WTC11 (cell line): ENCODE results near the gene ZNF827. TPM values are rescaled to one million over a fixed set of nuclear protein-coding genes. Genes with fewer than 3 reads are reported as not detected.

ENCODE experiments used
- ATAC-seq: fragments of 200-7000 bp; cut with Tn5 transposase; 2 replicates; pipeline ENCODE4 v1.10.0; 2021; ENCODE audit warnings: mild to moderate bottlenecking, moderate library complexity
- CTCF ChIA-PET: fragments of 300-600 bp; sonication (Branson Sonifier 250); formaldehyde crosslinking; loops from one replicate; lab custom pipeline; 2021; ENCODE audit warnings: antibody characterized with exemption; lab: Charles Lee
- POLR2A ChIA-PET: fragments of 350-600 bp; sonication (Branson Sonifier 250); formaldehyde crosslinking; loops from one replicate; lab custom pipeline; 2021; ENCODE audit warnings: antibody characterized with exemption; lab: Charles Lee
- DNase-seq: peaks from one replicate; pipeline ENCODE4 v3.0.0; 2021; ENCODE audit warnings: low spot score
- H3K27ac Mint-ChIP-seq: 2 replicates; pipeline ENCODE4 v1.8.0; 2021; ENCODE audit warnings: mixed read lengths
- H3K27me3 Mint-ChIP-seq: 2 replicates; pipeline ENCODE4 v1.8.0; 2021; ENCODE audit warnings: low read depth, mild to moderate bottlenecking, moderate library complexity, mixed read lengths
- H3K36me3 Mint-ChIP-seq: 2 replicates; pipeline ENCODE4 v1.8.0; 2021; ENCODE audit warnings: mixed read lengths
- H3K4me1 Mint-ChIP-seq: 2 replicates; pipeline ENCODE4 v1.8.0; 2022; ENCODE audit warnings: mixed read lengths
- H3K4me3 Mint-ChIP-seq: 2 replicates; pipeline ENCODE4 v1.8.0; 2021; ENCODE audit warnings: mild to moderate bottlenecking, moderate library complexity, mixed read lengths
- H3K9me3 Mint-ChIP-seq: 2 replicates; pipeline ENCODE4 v1.8.0; 2021; ENCODE audit warnings: mixed read lengths
- E2F5 ChIP-seq: sonication (generic); formaldehyde crosslinking; IDR thresholded peaks from 2 replicates; pipeline ENCODE4 v1.8.1; 2022; ENCODE audit warnings: mild to moderate bottlenecking, moderate library complexity, missing genetic modification reagents
- ELF4 ChIP-seq: sonication (generic); formaldehyde crosslinking; IDR thresholded peaks from 2 replicates; pipeline ENCODE4 v1.8.1; 2022; ENCODE audit warnings: low read depth, mild to moderate bottlenecking, moderate library complexity, missing genetic modification reagents
- ERG ChIP-seq: fragments of 250-450 bp; sonication (Bioruptor Pico); IDR thresholded peaks from 2 replicates; pipeline ENCODE4 v1.8.0; 2021; ENCODE audit warnings: mild to moderate bottlenecking
- GRHL2 ChIP-seq: fragments of 250-450 bp; sonication (Bioruptor Pico); IDR thresholded peaks from 2 replicates; pipeline ENCODE4 v1.8.0; 2022; ENCODE audit warnings: mild to moderate bottlenecking, moderate library complexity; ENCODE audit not compliant: insufficient replicate concordance, severe bottlenecking
- GTF2I ChIP-seq: fragments of 250-450 bp; sonication (Bioruptor Pico); conservative IDR thresholded peaks from 2 replicates; pipeline ENCODE4 v1.4.0; 2021; ENCODE audit warnings: mild to moderate bottlenecking
- JUN ChIP-seq: sonication (generic); formaldehyde crosslinking; IDR thresholded peaks from 2 replicates; pipeline ENCODE4 v1.8.0; 2023; ENCODE audit warnings: mild to moderate bottlenecking, missing genetic modification reagents
- PRDM15 ChIP-seq: sonication (generic); formaldehyde crosslinking; IDR thresholded peaks from 2 replicates; pipeline ENCODE4 v1.8.0; 2022; ENCODE audit warnings: missing genetic modification reagents
- SOX15 ChIP-seq: fragments of 250-450 bp; sonication (Bioruptor Pico); IDR thresholded peaks from 2 replicates; pipeline ENCODE4 v1.9.0; 2021; ENCODE audit warnings: mild to moderate bottlenecking
- TCF7 ChIP-seq: sonication (generic); formaldehyde crosslinking; IDR thresholded peaks from 2 replicates; pipeline ENCODE4 v1.8.0; 2022; ENCODE audit warnings: mild to moderate bottlenecking, low read depth, missing genetic modification reagents, moderate library complexity
- TEAD1 ChIP-seq: sonication (generic); formaldehyde crosslinking; IDR thresholded peaks from 2 replicates; pipeline ENCODE4 v1.8.0; 2022; ENCODE audit warnings: mild to moderate bottlenecking, missing genetic modification reagents
- ZNF219 ChIP-seq: sonication (generic); formaldehyde crosslinking; IDR thresholded peaks from 2 replicates; pipeline ENCODE4 v1.8.0; 2023; ENCODE audit warnings: missing genetic modification reagents, mild to moderate bottlenecking, borderline replicate concordance
- ZNF232 ChIP-seq: sonication (generic); formaldehyde crosslinking; IDR thresholded peaks from 2 replicates; pipeline ENCODE4 v1.8.0; 2022; ENCODE audit warnings: mild to moderate bottlenecking, missing genetic modification reagents
- ZNF423 ChIP-seq: fragments of 250-450 bp; sonication (Bioruptor Pico); IDR thresholded peaks from 2 replicates; pipeline ENCODE4 v2.1.2; 2022; ENCODE audit warnings: mild to moderate bottlenecking, moderate library complexity
- total RNA-seq: library from RNA; stranded (reverse); gene quantifications from 3 replicates; pipeline ENCODE4 v1.2.3, GENCODE V29; 2021
- TF ChIP-seq, protein P1 (sequence below): sonication (generic); formaldehyde crosslinking; IDR thresholded peaks from 2 replicates; pipeline ENCODE4 v1.8.1; 2022; ENCODE audit warnings: mild to moderate bottlenecking, missing genetic modification reagents, moderate library complexity, borderline replicate concordance
- TF ChIP-seq, protein P2 (sequence below): fragments of 250-450 bp; sonication (Bioruptor Pico); IDR thresholded peaks from 2 replicates; pipeline ENCODE4 v1.9.0; 2021; ENCODE audit warnings: mild to moderate bottlenecking, borderline replicate concordance

The ZNF827 gene
- total RNA-seq, 1 experiment from 2014 or later, result 25.6 TPM

- Mint-ChIP-seq H3K27ac (peak overlapping the region; percentile 17; the same call in 1 of the 2 replicates), H3K9me3 (no peaks in the 10 kb centered on the region), H3K4me3 (no peak overlapping the region), H3K36me3 (peaks cover 34% of the 10 kb centered on the region), H3K27me3 (no peaks in the 10 kb centered on the region), H3K4me1 (peaks cover 37% of the 10 kb centered on the region)
- POLR2A ChIA-PET, result interaction anchor here (0.8 kb wide), 1 partner anchor 66 kb away, joined by 3 read pairs; no protein-coding TSS in a partner anchor
- TF ChIP-seq E2F5 (CRISPR knock-in tag), result no peak
- TF ChIP-seq, protein P1, sequence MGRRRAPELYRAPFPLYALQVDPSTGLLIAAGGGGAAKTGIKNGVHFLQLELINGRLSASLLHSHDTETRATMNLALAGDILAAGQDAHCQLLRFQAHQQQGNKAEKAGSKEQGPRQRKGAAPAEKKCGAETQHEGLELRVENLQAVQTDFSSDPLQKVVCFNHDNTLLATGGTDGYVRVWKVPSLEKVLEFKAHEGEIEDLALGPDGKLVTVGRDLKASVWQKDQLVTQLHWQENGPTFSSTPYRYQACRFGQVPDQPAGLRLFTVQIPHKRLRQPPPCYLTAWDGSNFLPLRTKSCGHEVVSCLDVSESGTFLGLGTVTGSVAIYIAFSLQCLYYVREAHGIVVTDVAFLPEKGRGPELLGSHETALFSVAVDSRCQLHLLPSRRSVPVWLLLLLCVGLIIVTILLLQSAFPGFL (CRISPR knock-in tag), result no peak
- TF ChIP-seq PRDM15, result no peak
- no peak for TF ChIP-seq GRHL2 (CRISPR knock-in tag)
- no peak for TF ChIP-seq JUN (CRISPR knock-in tag)
- TF ChIP-seq TCF7 (CRISPR knock-in tag), result no peak
- TF ChIP-seq, protein P2, sequence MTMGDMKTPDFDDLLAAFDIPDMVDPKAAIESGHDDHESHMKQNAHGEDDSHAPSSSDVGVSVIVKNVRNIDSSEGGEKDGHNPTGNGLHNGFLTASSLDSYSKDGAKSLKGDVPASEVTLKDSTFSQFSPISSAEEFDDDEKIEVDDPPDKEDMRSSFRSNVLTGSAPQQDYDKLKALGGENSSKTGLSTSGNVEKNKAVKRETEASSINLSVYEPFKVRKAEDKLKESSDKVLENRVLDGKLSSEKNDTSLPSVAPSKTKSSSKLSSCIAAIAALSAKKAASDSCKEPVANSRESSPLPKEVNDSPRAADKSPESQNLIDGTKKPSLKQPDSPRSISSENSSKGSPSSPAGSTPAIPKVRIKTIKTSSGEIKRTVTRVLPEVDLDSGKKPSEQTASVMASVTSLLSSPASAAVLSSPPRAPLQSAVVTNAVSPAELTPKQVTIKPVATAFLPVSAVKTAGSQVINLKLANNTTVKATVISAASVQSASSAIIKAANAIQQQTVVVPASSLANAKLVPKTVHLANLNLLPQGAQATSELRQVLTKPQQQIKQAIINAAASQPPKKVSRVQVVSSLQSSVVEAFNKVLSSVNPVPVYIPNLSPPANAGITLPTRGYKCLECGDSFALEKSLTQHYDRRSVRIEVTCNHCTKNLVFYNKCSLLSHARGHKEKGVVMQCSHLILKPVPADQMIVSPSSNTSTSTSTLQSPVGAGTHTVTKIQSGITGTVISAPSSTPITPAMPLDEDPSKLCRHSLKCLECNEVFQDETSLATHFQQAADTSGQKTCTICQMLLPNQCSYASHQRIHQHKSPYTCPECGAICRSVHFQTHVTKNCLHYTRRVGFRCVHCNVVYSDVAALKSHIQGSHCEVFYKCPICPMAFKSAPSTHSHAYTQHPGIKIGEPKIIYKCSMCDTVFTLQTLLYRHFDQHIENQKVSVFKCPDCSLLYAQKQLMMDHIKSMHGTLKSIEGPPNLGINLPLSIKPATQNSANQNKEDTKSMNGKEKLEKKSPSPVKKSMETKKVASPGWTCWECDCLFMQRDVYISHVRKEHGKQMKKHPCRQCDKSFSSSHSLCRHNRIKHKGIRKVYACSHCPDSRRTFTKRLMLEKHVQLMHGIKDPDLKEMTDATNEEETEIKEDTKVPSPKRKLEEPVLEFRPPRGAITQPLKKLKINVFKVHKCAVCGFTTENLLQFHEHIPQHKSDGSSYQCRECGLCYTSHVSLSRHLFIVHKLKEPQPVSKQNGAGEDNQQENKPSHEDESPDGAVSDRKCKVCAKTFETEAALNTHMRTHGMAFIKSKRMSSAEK, result no peak
- TF ChIP-seq ZNF232 (CRISPR knock-in tag), result no peak
- no peak for TF ChIP-seq SOX15 (CRISPR knock-in tag)
- no peak for TF ChIP-seq ELF4 (CRISPR knock-in tag)
- TF ChIP-seq GTF2I (CRISPR knock-in tag), result no peak
- no peak for TF ChIP-seq ZNF423
- no peak for TF ChIP-seq TEAD1
- CTCF ChIA-PET, result no interaction called here
- ATAC-seq (no peak), DNase-seq (no peak)
Measured at GRCh38 chr4:145819101-145819852, 119.3 kb downstream of the ZNF827 start.

DNA sequence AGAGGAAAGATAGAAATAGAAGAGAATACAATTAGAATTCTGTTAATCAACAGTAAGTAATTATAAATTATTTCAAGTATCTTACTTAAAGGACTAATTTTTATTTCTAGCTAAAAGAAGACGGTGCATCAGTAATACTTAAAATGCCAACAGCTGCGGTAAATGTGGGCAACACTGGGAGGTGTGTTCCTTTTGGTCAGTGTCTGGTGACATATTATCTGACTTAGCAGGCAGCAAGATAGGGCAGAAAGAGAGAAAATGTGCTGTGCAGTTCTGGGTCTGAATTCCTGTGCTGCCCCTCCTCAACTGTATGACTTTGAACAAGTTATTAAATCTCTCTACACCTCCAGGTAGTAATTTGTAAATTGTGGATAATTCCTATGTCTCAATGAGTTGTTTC lies 120.6 kb downstream of the ZNF827 start:
- H3K36me3 Mint-ChIP-seq, result peaks cover 44% of the 10 kb centered on the region
- H3K9me3 Mint-ChIP-seq, result peaks cover under 1% of the 10 kb centered on the region; the same call in 1 of the 2 replicates
- CTCF ChIA-PET, result no interaction called here
- no peaks in the 10 kb centered on the region for H3K27me3 Mint-ChIP-seq
- POLR2A ChIA-PET, result no interaction called here
- no peak overlapping the region for H3K27ac Mint-ChIP-seq
- no peak for ATAC-seq
- TF ChIP-seq ZNF219 (CRISPR knock-in tag), result no peak
- no peak for TF ChIP-seq ERG (CRISPR knock-in tag)
- H3K4me1 Mint-ChIP-seq, result peaks cover 24% of the 10 kb centered on the region
- H3K4me3 Mint-ChIP-seq, result no peak overlapping the region
- no peak for DNase-seq
